Urothelium cell line (cell line): Measurements from ENCODE around the gene PRDX3.

Experiments
- DNase-seq: peaks from one replicate; pipeline ENCODE4 v3.0.0; 2011; ENCODE audit warnings: low spot score, mixed read lengths
- FAIRE-seq: peaks from 2 replicates; lab custom pipeline; 2011; peaks lifted over from hg19 to GRCh38; lab: Jason Lieb, UNC

The PRDX3 gene

GRCh38 chr10:119131512-119132240 lies 46.9 kb downstream of the PRDX3 start:
- DNase-seq (no peak), FAIRE-seq (no peak)

GRCh38 chr10:119129721-119130120 lies 48.9 kb downstream of the PRDX3 start:
- DNase-seq = no peak
- no peak for FAIRE-seq

- DNase-seq (no peak), FAIRE-seq (no peak)
These were observed 52.7 kb downstream of the PRDX3 start for GRCh38 chr10:119125942-119126341.

GRCh38 chr10:119120875-119121274 lies 57.7 kb downstream of the PRDX3 start:
- no peak for FAIRE-seq
- DNase-seq = no peak

- no peak for DNase-seq
- no peak for FAIRE-seq
These were observed 58.2 kb downstream of the PRDX3 start for GRCh38 chr10:119120413-119120867.

GRCh38 chr10:119119400-119119799 lies 59.2 kb downstream of the PRDX3 start:
- FAIRE-seq = no peak
- DNase-seq = no peak

GRCh38 chr10:119118231-119118630 lies 60.4 kb downstream of the PRDX3 start:
- FAIRE-seq = no peak
- no peak for DNase-seq
